HepG2 (cell line): ENCODE measurements around the gene INTS15. TPM values are rescaled to one million over a fixed set of nuclear protein-coding genes. Genes with fewer than 3 reads are reported as not detected.

Experiments
- E2F2 ChIP-seq: sonication (generic); formaldehyde crosslinking; IDR thresholded peaks from 2 replicates; pipeline ENCODE4 v1.4.0; 2020; ENCODE audit warnings: missing genetic modification reagents, borderline replicate concordance
- FLYWCH1 ChIP-seq: sonication (generic); formaldehyde crosslinking; IDR thresholded peaks from 2 replicates; pipeline ENCODE4 v1.8.1; 2023; ENCODE audit warnings: mild to moderate bottlenecking, missing genetic modification reagents
- KLF11 ChIP-seq: IDR thresholded peaks from 2 replicates; pipeline ENCODE4 v1.6.1; 2016; ENCODE audit warnings: missing compliant biosample characterization
- LCORL ChIP-seq, 2 experiments: fragments of 450-650 bp in 1 of 2; sonication (generic) in 1 of 2; formaldehyde crosslinking in 1 of 2; IDR thresholded peaks; 2 replicates each; pipeline versions ENCODE4 v1.5.0 to v1.6.1; 2017 to 2020; ENCODE audit warnings: antibody characterized with exemption in 1 of 2, missing genetic modification reagents in 1 of 2
- NFKB2 ChIP-seq: sonication (generic); formaldehyde crosslinking; IDR thresholded peaks from 2 replicates; pipeline ENCODE4 v1.4.0; 2020; ENCODE audit warnings: missing genetic modification reagents, borderline replicate concordance
- NFYB ChIP-seq: sonication (generic); formaldehyde crosslinking; IDR thresholded peaks from 2 replicates; pipeline ENCODE4 v1.4.0; 2020; ENCODE audit warnings: missing genetic modification reagents
- PCBP2 ChIP-seq: fragments of 200-400 bp; formaldehyde crosslinking; optimal IDR thresholded peaks from 2 replicates; pipeline ENCODE3; 2018; ENCODE audit warnings: low read length, low read depth; ENCODE audit not compliant: poor library complexity, severe bottlenecking
- RFXAP ChIP-seq: sonication (generic); formaldehyde crosslinking; IDR thresholded peaks from 2 replicates; pipeline ENCODE4 v1.4.0; 2020; ENCODE audit warnings: missing genetic modification reagents, borderline replicate concordance
- RXRA ChIP-seq: sonication (generic); formaldehyde crosslinking; IDR thresholded peaks from 2 replicates; pipeline ENCODE4 v1.5.1; 2020; ENCODE audit warnings: missing genetic modification reagents
- SMAD3 ChIP-seq: sonication (generic); formaldehyde crosslinking; IDR thresholded peaks from 2 replicates; pipeline ENCODE4 v1.4.0; 2020; ENCODE audit warnings: missing genetic modification reagents
- SP2 ChIP-seq: sonication (generic); formaldehyde crosslinking; IDR thresholded peaks from 2 replicates; pipeline ENCODE4 v1.5.1; 2020; ENCODE audit warnings: mild to moderate bottlenecking, missing genetic modification reagents
- WIZ ChIP-seq: sonication (generic); formaldehyde crosslinking; IDR thresholded peaks from 2 replicates; pipeline ENCODE4 v1.5.1; 2020; ENCODE audit warnings: mild to moderate bottlenecking, missing genetic modification reagents
- ZUFSP ChIP-seq: sonication (generic); formaldehyde crosslinking; IDR thresholded peaks from 2 replicates; pipeline ENCODE4 v1.9.0; 2021; ENCODE audit warnings: missing genetic modification reagents, mild to moderate bottlenecking, borderline replicate concordance
- polyA plus RNA-seq, 8 experiments: library from polyadenylated mRNA; depleted of rRNA in 3 of 8; stranded (reverse) in 7 of 8; unstranded in 1 of 8; fragments of >200 nt; fragmentation: Illumina TruSeq in 4 of 8; extraction: Trizol in 4 of 8; gene quantifications; 2 replicates each; pipeline versions ENCODE4 v1.2.1 to v1.2.3, GENCODE V29; 2011 to 2016; ENCODE audit warnings: low read depth in 4 of 8, missing spikeins in 1 of 8, mixed read lengths in 1 of 8; ENCODE audit not compliant: insufficient read depth in 1 of 8
- total RNA-seq, 5 experiments: library from RNA; depleted of rRNA; stranded (reverse); fragments of >200 nt; fragmentation: Illumina TruSeq; extraction: Trizol; gene quantifications; 2 replicates each; pipeline ENCODE4 v1.2.3, GENCODE V29; 2016; ENCODE audit warnings: low read depth in 1 of 5
- TF ChIP-seq, protein P1 (sequence below): IDR thresholded peaks from 2 replicates; pipeline ENCODE4 v1.6.1; 2016; ENCODE audit warnings: missing biosample characterization, missing genetic modification reagents, low read depth
- TF ChIP-seq, protein P2 (sequence below): IDR thresholded peaks from 2 replicates; pipeline ENCODE4 v1.4.0; 2020; ENCODE audit warnings: mild to moderate bottlenecking, missing genetic modification reagents
- TF ChIP-seq, protein P3 (sequence below): sonication (generic); formaldehyde crosslinking; IDR thresholded peaks from 2 replicates; pipeline ENCODE4 v1.4.0; 2020; ENCODE audit warnings: missing genetic modification reagents, low read depth, mild to moderate bottlenecking, borderline replicate concordance
- TF ChIP-seq, protein P4 (sequence below): sonication (generic); formaldehyde crosslinking; IDR thresholded peaks from 2 replicates; pipeline ENCODE4 v1.8.0; 2022; ENCODE audit warnings: mild to moderate bottlenecking, missing genetic modification reagents, moderate library complexity

The INTS15 gene
- total and polyA plus RNA-seq, 2 of the 13 experiments (the other 11 are each of a cell fraction or from before 2014, with no cell fraction given): 16.3 to 25.7 TPM

- TF ChIP-seq ZUFSP: no peak
- TF ChIP-seq, protein P1, sequence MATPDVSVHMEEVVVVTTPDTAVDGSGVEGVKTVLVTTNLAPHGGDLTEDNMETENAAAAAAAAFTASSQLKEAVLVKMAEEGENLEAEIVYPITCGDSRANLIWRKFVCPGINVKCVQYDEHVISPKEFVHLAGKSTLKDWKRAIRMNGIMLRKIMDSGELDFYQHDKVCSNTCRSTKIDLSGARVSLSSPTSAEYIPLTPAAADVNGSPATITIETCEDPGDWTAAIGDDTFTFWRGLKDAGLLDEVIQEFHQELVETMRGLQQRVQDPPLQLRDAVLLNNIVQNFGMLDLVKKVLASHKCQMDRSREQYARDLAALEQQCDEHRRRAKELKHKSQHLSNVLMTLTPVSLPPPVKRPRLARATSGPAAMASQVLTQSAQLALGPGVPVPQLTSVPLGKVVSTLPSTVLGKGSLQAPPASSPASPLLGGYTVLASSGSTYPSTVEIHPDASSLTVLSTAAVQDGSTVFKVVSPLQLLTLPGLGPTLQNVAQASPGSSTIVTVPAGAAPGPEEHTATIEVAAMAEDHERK (CRISPR knock-in tag): no peak
- TF ChIP-seq NFYB (CRISPR knock-in tag): no peak
- peak; percentile 51; the same call in 1 of the 2 replicates for TF ChIP-seq LCORL (IDR thresholded peaks at IDR 0.05)
- TF ChIP-seq LCORL (CRISPR knock-in tag; IDR thresholded peaks at IDR 0.05): peak; percentile 85
- TF ChIP-seq RXRA (CRISPR knock-in tag): peak; percentile 92
- TF ChIP-seq KLF11 (CRISPR knock-in tag): peak; percentile 15; the same call in 1 of the 2 replicates
- no peak for TF ChIP-seq E2F2 (CRISPR knock-in tag)
- no peak for TF ChIP-seq PCBP2
- TF ChIP-seq, protein P2, sequence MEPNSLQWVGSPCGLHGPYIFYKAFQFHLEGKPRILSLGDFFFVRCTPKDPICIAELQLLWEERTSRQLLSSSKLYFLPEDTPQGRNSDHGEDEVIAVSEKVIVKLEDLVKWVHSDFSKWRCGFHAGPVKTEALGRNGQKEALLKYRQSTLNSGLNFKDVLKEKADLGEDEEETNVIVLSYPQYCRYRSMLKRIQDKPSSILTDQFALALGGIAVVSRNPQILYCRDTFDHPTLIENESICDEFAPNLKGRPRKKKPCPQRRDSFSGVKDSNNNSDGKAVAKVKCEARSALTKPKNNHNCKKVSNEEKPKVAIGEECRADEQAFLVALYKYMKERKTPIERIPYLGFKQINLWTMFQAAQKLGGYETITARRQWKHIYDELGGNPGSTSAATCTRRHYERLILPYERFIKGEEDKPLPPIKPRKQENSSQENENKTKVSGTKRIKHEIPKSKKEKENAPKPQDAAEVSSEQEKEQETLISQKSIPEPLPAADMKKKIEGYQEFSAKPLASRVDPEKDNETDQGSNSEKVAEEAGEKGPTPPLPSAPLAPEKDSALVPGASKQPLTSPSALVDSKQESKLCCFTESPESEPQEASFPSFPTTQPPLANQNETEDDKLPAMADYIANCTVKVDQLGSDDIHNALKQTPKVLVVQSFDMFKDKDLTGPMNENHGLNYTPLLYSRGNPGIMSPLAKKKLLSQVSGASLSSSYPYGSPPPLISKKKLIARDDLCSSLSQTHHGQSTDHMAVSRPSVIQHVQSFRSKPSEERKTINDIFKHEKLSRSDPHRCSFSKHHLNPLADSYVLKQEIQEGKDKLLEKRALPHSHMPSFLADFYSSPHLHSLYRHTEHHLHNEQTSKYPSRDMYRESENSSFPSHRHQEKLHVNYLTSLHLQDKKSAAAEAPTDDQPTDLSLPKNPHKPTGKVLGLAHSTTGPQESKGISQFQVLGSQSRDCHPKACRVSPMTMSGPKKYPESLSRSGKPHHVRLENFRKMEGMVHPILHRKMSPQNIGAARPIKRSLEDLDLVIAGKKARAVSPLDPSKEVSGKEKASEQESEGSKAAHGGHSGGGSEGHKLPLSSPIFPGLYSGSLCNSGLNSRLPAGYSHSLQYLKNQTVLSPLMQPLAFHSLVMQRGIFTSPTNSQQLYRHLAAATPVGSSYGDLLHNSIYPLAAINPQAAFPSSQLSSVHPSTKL (CRISPR knock-in tag): peak; percentile 87; the same call in 1 of the 2 replicates
- TF ChIP-seq, protein P3, sequence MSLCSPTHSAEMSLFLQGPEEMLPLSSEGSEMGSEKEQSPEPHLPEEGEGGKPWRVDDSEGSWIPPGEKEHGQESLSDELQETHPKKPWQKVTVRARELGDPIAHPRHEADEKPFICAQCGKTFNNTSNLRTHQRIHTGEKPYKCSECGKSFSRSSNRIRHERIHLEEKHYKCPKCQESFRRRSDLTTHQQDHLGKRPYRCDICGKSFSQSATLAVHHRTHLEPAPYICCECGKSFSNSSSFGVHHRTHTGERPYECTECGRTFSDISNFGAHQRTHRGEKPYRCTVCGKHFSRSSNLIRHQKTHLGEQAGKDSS: no peak
- TF ChIP-seq SMAD3: peak; percentile 91
- no peak for TF ChIP-seq SP2
- no peak for TF ChIP-seq WIZ (CRISPR knock-in tag)
- no peak for TF ChIP-seq NFKB2 (CRISPR knock-in tag)
- no peak for TF ChIP-seq FLYWCH1 (CRISPR knock-in tag)
- TF ChIP-seq, protein P4, sequence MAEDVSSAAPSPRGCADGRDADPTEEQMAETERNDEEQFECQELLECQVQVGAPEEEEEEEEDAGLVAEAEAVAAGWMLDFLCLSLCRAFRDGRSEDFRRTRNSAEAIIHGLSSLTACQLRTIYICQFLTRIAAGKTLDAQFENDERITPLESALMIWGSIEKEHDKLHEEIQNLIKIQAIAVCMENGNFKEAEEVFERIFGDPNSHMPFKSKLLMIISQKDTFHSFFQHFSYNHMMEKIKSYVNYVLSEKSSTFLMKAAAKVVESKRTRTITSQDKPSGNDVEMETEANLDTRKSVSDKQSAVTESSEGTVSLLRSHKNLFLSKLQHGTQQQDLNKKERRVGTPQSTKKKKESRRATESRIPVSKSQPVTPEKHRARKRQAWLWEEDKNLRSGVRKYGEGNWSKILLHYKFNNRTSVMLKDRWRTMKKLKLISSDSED (CRISPR knock-in tag): no peak
- no peak for TF ChIP-seq RFXAP (CRISPR knock-in tag)
Measured at GRCh38 chr7:6578114-6579084, 11.4 kb upstream of the INTS15 start (continued).
